ENCODE data around the gene CCDC107.
"Not testable (repeated sequence)": the region's sequence is repeated elsewhere in the genome, so short reads cannot be mapped to it uniquely, and the experiment has no call there.

CCDC107 gene

DNA sequence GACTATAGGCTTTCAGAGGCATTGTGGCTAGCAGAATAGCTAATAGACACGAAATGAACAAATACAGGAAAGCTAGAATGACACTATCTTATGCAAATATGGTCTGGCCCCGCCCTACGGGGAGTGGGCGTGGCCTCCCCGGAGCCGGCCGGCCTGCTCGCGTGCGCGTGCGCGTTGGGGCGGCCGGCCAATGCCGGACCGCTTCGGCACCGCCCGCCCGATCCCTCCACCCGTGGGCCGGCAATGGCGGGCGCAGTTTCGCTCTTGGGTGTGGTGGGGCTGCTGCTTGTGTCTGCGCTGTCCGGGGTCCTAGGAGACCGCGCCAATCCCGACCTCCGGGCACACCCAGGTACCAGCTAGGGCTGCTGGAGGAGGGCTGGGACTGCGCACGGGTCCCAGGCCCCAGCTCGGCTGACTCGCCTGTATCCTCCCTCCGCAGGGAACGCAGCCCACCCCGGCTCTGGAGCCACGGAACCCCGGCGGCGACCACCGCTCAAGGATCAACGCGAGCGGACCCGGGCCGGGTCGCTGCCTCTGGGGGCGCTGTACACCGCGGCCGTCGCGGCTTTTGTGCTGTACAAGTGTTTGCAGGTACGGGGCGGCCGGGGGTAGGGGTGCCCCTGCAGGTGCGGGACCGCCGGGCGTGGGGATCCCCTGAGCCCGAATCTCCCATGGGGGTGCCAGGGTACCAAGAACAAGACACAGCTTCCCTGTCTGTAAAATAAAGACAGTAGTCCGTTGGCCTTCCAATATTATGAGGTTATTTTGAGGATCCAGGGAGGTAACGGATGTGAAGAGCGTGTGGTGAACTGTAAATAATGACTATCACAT is at the start of gene CCDC107:
TSS of gene CCDC107 (plus strand) at position 156 of the 831 bp plus-strand sequence. CDS start at position 244, 88 bp downstream.
- in situ Hi-C loops (cut with MboI; ENCODE audit: low sequenced_read_pairs): no loop called here

- in situ Hi-C loops (cut with MboI; ENCODE audit: low sequenced_read_pairs): no loop called here
Observed at GRCh38 chr9:35609001-35609819, 48.9 kb upstream of the CCDC107 start.

DNA sequence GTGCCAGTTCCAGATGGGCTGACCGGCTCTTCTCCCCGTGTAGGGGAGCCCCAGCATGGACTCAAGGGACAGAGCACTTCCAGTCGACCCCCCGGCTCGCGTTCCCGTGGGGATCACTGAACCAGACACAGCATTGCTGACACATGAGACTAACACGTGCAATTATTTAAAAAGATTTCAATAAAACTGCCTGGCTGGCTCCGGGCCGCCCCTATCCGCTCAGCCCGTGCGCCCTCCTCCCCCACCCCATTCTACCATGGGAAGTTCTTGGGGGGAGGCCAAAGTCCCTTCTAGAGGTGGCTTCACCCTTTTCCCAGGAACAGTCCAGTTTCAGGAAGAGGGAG is 48.3 kb upstream of the CCDC107 start:
- in situ Hi-C loops (cut with MboI; ENCODE audit: low sequenced_read_pairs): no loop called here

DNA sequence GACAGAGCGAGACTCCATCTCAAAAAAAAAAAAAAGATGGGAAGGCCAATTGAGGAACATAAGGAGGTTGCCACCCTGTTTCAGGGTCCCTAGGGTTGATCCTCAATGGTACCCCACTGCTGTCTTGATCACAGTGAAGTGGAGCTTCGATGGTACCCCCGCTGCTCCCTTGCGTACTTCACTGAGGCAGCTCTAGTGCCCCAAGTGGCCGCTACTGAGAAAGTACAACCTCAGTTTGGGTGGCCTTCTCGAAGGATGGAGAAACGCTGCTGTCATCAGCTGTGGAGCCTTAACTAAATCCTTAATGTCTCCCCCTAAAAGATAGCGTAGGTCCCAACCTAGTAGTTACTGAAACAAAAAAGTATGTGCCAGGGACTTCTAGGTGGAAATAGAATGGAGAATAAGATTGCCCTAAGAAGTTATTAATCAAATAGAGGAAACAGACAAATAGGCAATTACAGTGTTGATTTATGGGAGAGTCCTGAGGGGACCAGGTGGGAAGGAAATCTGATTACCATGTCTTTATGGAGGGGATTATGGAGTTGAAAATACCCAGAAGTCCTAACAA is 46.8 kb upstream of the CCDC107 start:
- in situ Hi-C loops (cut with MboI; ENCODE audit: low sequenced_read_pairs): no loop called here

DNA sequence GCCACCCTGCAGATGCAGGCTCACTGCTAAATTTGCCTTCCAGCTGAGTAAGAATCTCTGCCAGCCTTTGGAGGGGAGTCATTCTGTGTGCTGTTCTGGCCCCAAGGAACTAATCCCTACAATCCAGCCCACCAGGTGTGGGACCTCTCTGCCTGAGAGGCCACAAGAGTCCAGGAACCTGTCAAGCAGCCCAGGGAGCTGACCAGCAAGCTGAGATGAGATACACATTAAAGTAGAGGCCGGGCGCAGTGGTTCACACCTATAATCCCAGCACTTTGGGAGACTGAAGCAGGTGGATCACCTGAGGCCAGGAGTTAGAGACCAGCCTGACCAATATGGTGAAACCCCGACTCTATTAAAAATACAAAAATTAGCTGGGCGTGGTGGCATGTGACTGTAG is 46.0 kb upstream of the CCDC107 start:
- in situ Hi-C loops (cut with MboI; ENCODE audit: low sequenced_read_pairs): not testable (repeated sequence)

DNA sequence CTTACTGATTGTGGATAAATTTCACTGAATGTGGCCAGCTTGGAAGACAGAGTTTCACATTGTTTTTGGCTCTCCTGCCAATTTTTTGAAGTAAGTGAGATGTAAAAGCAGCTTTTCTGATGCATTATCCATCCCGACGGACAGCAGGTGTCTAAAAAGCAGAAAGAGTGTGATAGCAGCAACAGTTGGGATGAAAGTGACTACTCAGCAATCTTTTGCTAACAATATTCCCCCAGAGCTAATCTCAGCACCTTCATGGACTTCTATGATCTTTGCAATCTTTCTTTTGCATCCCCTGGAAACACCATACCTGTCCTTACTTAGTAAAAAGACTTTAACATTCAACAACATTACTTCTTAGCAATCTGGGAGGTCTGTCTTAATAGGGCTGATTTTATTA is 45.2 kb upstream of the CCDC107 start:
- in situ Hi-C loops (cut with MboI; ENCODE audit: low sequenced_read_pairs): no loop called here

DNA sequence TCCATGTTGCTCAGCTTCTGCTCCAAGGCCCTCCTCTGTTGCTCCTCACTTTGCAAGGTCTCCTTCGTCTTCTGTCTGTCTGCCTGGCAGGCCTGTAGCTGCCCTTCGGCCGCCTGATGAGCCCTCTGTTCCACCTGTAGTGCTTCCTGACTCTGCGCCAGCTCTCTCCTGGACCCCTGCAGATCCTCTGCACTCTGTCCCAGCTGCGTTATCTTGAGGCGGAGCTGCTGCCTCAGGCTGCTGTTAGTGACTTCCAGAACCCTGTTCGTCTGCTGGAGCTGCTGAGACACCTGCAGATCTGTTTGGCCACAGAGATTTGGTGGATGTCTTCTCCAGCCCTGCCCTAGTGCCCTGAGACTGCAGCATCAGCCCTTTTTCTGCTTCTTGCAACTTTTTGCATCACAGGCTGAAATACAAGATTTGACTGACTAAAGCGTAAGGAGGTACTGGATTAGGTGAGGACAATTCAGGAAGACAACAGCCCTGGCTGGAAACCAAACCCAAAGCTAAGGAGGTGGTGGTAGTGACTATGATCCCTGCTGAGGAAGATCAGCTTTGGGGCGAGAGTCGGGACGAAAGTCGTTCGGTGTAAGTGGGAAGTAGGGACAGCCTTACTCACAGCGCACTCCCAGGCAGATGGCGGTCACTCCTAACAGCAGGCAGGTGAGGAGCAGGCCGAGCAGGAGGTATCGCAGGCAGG is 42.0 kb upstream of the CCDC107 start:
- in situ Hi-C loops (cut with MboI; ENCODE audit: low sequenced_read_pairs): no loop called here

GRCh38 chr9:35616681-35617459 is 41.2 kb upstream of the CCDC107 start:
- in situ Hi-C loops (cut with MboI; ENCODE audit: low sequenced_read_pairs): no loop called here

DNA sequence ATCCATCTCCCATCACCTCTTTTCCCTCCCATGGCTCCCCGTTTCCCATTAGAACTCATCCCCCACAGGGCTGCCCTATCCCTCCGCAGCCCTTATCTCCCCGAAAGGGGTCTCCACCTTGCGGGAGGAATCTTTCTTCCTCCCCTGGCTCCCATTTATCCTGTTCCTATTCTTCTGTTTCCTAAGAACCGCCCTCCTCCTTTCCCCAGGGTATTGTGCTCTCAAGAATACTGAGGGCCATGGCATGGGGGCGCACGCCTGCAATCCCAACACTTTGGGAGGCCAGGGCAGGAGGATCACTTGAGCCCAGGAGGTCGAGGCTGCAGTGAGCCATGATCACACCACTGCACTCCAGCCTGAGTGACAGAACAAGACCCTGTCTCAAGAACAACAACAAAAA is 40.5 kb upstream of the CCDC107 start:
- in situ Hi-C loops (cut with MboI; ENCODE audit: low sequenced_read_pairs): no loop called here

- in situ Hi-C loops (cut with MboI; ENCODE audit: low sequenced_read_pairs): no loop called here
Observed at GRCh38 chr9:35618325-35618727, 39.8 kb upstream of the CCDC107 start, which contains the start of gene CD72. CD72 (minus strand) TSS chr9:35618413; CDS start chr9:35618303, 110 bp downstream.

- in situ Hi-C loops (cut with MboI; ENCODE audit: low sequenced_read_pairs): no loop called here
Observed at GRCh38 chr9:35618854-35619799, 39.0 kb upstream of the CCDC107 start.

GRCh38 chr9:35619800-35620158 is 38.3 kb upstream of the CCDC107 start:
- in situ Hi-C loops (cut with MboI; ENCODE audit: low sequenced_read_pairs): no loop called here

DNA sequence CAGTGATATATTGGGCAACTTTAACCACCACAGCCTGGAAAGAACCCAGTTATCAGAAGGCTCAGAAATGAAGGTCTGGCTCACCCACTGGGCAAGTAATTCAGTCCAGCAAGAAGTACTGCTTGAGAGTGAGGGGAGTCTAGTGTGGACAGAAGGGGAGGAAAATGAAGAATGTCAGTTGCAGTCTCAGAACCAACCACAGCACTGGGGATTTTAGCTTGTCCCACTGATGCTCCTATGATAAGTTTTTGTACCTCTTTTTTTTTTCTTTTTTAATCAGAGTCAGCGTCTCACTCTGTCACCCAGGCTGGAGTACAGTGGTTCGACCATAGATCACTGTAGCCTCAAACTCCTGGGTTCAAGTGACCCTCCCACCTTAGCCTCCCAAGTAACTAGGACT is 30.5 kb upstream of the CCDC107 start:
- in situ Hi-C loops (cut with MboI; ENCODE audit: low sequenced_read_pairs): no loop called here

DNA sequence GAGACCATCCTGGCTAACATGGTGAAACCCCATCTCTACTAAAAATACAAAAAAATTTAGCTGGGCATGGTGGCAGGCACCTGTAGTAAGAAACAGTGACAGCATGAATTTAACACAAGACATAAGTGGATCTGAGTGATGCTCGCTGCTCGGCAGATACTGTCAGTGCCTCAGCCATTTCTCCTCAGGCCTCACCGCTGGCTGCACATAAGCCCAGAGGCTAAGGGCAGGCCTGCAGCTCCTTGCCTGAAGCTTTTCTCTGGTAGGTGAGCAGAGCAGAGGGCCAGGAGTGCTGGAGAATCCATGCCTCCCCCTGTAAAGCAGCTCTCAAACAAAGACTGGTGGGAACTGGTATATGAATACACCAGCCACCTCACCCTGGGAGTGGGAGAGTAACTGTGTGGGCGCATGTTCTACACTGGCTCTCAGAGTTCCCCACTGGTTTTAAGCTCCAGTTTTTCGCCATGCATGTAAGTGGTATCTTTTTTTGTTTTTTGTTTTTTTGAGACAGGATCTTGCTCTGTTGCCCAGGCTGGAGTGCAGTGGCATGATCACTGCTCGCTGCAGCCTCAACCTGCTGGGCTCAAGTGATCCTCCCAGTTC is 29.6 kb upstream of the CCDC107 start:
- in situ Hi-C loops (cut with MboI; ENCODE audit: low sequenced_read_pairs): no loop called here

- in situ Hi-C loops (cut with MboI; ENCODE audit: low sequenced_read_pairs): no loop called here
Observed at GRCh38 chr9:35629597-35629996, 28.5 kb upstream of the CCDC107 start.

- in situ Hi-C loops (cut with MboI; ENCODE audit: low sequenced_read_pairs): no loop called here
Observed at GRCh38 chr9:35635730-35636129, 22.4 kb upstream of the CCDC107 start.

- in situ Hi-C loops (cut with MboI; ENCODE audit: low sequenced_read_pairs): no loop called here
Observed at GRCh38 chr9:35636135-35636876, 21.8 kb upstream of the CCDC107 start.

- in situ Hi-C loops (cut with MboI; ENCODE audit: low sequenced_read_pairs): not testable (repeated sequence)
Observed at GRCh38 chr9:35636877-35637246, 21.2 kb upstream of the CCDC107 start.

Measured in HL-60/S4 treated with phorbol 12-myristate 13-acetate at 8.2 ng/mL for 4 days and 3 days (cell line).